CD4-positive, alpha-beta T cell treated with Interleukin-6 at 100 ng/mL for 8 hours (primary cell): ENCODE results near the gene HOXB4.

Experiments
- DNase-seq: peaks from one replicate; pipeline ENCODE4 v3.0.0-alpha.2; 2020; ENCODE audit warnings: mixed read lengths, low spot score

Gene HOXB4

DNA sequence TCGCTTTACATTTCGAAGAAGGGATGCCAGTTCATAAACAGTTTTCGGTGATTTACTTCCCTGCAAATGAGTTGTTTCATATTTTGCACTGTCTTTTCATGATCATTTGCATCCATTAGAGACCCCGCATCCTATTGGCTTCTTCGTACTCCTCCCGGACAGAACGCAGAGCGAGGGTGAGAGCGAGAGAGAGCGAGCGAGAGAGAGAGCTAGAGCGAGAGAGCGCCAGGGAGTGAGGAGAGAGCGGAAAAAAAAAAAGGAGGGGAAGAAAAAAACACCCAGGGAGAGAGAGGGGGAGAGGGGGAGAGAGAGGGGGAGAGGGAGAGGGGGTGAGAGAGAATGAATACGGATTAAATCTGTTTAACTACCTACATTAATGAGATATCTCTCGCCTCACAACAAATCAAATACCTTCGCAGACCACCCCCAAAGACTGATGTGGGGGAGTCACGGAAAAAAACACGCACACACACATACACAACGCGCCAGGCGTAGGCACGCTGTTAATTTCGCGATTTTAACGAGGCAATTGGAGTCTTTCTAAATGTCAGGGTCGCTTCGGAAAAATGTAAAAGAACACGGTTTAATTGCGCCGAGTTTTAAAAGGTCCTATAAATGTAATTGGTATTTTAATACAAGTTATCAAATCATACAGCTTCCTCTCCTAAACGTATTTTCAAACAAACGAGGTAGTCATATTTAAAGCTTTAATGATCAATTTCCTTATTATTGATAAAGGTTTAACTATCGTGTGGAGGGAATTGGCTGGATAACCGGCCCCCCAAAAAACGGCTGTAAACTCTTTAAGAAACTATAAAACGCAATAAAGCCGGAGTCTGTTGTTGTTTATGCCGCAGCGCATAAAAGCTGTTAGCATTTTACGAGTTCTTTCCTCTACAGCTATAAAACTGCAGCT is 37.2 kb upstream of the HOXB4 start, which contains the start of gene HOXB8:
HOXB8 (minus strand) TSS at position 246 of the 916 bp plus-strand sequence. CDS start 588 bp downstream, outside the sequence.
- no peak for DNase-seq

DNA sequence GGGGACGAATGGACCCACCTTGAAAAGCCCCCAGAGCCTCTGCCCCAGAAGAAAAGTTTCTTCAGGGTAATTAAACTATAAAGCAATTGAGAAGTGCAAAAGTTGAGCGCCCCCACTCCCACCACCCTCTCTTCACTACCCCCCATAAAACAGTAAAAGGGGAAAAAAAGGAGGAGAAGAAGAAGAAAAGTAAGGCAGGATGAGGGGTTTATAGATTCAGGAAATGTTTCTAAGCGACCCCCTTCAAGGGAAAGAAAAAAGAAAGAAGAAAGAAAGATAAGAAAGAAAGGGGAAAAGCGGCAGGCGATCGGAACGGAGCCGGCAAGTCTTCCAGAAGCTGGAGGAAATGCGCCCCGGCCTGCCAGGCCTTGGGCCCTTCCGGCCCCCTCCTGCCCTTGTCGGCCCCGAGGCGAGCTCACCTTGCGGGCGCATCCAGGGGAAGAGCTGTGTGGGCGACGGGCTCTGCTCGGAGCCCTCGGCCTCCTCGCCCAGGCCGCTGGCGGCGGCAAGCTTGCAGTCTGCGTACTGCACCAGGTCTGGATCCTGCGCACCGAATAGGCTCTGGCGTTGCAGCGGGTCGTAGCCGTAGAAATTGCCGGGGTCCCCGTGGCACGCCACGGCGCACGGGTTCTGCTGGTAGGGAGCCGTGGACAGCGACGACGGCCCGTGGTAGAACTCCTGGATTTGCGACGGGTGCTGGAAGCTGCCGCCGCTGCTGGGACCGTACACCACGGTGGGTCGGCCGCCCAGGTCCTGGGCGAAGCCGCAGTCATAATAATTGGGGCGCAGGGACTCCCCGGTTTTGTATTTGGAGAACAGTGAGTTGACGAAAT is 35.9 kb upstream of the HOXB4 start:
- no peak for DNase-seq

DNA sequence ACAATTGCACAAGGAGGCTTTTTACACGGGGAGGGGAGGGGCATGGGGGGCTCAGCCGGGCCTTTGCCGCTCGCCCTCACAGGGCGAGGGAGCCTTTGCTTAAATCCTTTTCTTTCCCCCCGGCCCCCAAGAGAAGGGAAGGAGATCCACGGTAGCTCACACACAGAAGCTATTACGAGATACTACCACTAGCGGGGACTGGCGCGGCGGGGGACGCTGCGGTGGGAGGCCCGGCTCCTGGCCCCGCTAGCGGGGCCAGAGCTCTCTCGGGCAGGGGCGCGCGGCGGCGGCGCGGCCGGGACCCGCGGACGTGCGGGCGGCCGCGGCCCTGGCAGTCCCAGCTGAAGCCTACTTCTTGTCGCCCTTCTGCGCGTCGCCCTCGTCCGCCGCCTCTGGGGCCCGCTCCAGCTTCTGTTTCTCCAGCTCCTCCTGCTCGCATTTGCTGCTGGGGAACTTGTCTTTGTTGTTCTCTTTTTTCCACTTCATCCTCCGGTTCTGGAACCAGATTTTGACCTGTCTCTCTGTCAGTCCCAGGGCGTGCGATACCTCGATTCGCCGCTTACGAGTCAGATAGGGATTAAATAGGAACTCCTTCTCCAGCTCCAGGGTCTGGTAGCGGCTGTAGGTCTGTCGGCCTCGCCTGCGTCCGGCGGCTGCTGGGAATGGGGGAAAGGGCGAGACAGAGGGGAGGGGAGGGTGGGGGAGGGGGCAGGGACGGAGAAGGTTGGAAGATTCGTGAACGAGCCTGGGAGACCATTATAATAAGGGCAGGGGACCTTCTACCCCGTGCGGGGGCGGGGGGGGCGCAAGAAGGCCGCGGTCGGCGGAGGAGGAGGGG is 34.9 kb upstream of the HOXB4 start:
- DNase-seq: peak; percentile 38

DNA sequence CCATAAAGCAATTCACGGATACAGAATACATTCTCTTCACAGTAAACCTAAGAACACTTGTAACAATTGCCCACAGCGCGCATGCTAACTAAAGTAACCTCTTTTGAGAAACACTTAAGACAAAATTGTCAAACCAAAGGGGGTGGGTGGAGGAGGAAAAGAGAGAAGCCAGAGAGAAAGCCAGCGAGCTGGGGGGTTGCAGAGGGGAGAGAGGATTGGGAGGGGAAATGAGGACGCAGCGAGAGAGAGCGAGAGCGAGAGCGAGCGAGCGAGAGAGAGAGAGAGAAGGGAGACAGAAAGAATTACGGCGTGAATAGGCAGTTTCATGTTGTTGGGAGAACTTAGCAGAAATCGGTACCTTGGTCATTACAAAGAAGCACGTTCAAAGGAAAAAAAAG is 34.3 kb upstream of the HOXB4 start:
- DNase-seq: no peak

DNA sequence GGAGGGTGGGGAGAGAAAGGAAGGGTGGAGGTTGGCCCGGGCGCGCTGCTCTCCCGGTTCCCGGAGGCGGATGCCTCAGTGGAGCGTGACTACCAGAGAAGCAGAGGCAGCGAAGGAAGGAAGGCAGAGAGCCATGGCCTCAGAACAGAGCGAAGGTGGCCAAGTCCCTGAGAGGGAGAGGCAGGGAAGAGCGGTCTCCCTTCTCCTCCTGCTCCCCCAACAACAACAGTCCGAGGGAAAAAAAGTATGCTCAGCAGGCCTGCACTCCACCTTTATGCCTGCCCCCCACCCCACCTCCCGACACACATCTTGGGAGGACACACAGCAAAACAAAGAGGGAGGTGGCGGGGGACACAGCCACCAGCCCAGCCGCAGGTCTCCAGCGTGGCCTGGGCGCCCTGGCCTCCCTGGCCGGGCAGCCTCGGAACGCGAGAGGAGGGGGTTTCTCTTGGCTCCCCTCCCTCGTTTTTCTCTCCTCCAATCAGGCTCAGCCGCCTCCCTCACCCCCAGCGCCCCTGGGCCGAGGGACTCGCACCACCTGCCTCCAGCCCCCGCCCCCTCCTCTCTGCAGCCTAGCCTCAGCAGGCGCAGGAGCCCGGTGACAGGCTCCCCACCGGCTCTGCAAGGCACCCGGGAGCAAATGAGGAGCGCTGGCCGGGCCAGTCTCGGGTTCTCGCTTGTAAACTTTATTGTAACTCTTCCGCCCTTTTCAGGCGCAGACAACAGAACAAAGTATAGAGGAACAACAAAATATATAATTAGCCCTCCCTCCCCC is 33.7 kb upstream of the HOXB4 start:
- no peak for DNase-seq

DNA sequence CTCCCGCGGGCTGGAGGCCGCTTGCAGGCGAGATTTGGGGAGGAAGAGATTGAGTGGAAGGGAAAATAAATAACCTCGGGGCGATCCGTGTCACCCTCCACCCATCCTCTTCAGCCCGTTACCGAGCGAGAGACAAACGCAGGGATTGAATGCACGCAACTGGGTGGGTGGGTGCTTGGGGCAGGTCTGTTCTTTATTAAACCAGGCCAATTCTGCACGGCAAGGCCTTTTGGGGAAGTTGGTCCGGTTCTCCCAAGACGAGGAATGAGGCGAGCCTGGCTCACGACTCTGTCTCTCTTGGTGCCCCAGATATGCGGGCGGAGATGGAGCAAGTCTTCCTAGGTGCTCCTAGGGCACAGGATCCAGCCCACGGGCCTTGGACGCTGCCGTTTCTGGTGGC is 33.1 kb upstream of the HOXB4 start:
- DNase-seq: no peak

DNA sequence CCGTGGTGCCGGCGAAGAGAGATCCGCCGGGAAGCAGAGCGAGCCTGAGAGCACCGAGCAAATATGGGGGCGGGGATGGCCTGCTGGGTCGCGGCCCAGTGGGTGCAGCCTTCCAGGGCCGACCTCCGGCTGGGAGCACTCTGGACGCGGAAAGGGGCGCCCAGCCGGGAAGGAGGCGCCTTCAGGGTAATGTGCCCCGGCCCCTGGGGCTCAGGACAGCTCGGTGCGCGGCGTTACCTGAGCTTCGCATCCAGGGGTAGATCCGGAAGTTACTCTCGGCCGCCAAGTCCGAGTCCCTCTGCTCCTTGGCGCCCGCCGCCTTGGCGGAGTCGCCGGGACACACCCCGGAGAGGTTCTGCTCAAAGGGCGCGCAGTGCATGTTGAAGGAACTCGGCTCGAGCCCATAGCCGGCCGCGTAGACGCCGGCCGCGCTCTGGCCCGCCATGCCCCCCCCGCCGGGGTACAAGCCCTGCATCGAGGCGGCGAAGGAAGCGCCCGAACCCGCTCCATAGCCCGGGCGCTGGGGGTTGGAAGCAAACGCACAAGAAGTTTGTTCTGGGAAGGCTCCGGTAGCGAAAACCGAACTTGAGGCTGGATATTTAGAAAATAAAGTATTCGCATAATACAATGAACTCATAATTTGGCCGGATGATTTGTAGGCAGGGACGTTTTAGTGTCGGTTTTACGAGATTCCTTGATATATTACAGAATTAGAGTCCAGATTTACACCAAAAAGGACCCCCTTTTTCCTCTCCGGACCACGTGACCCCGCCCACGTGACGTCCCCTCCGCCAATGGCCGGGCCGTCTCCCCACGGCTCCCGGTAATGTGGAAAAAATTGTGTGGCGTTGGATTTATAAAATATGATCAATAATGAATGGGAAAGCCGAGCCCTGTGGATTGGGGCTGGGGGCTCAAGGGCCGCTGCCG is 32.4 kb upstream of the HOXB4 start, which contains the start of gene HOXB7:
HOXB7 (minus strand) TSS at position 736 of the 930 bp plus-strand sequence; CDS start at position 637, 99 bp downstream.
- DNase-seq: peak; percentile 32

DNA sequence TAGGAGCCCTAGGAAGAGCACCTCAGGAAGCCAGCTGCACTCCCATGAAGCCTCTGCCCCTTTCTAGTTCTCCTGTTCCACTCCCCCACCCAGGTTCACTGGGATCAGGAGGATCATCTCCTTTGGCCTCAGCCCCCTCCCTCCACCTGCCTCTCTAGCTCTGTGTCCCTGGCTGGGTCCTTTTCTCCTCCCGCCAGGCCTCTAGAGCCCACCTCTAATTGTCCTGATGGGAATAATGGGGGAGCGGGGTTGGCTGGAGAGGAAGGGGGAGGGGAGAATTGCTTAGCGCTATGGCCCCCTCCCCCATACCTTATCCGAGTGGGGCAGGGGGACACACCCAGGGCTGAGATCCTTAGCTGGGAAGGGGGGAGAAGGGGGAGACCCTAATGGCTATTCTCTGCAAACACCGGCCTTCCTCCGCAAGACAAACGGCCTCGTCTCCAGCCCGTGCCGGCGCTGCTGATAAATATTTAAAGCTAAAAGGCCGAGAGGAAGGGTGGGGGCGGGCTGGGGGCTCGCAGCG is 31.7 kb upstream of the HOXB4 start:
- DNase-seq: no peak

DNA sequence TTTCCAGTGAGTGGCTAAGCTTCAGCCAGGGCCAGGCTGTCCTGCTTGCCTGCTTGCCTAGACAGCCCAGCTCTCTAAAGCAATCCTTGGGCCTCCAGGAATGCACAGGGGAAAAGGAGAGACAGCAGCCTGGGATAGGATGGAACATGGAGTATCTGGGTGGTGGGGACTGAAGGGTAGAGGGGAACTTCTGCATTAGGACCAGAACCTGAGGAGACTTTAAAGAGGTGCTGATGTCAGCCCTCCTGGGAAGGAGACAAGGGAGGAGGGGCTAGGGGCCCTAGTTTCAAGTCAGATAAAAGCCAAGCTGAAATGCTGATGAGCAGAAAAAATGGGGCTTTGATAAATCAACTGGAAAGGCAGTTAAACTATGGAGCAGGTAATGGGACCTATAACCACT is 30.9 kb upstream of the HOXB4 start:
- no peak for DNase-seq

DNA sequence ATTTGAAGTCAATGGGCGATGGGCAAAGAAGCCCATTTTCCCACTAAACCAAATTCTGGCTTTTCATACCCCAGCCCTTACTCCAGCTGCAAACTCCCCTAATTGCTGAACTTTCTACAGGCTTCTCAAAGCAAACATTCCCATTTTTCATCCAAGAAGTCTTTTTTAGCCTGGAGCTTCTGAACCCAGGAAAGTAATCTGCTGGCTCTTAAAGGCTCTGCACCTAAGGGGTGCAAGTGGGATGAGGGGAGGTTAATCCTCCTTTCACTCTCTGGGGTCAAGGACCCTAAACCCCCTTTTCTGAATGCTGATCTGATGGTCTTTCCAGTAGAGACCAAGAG is 30.3 kb upstream of the HOXB4 start:
- DNase-seq: no peak

DNA sequence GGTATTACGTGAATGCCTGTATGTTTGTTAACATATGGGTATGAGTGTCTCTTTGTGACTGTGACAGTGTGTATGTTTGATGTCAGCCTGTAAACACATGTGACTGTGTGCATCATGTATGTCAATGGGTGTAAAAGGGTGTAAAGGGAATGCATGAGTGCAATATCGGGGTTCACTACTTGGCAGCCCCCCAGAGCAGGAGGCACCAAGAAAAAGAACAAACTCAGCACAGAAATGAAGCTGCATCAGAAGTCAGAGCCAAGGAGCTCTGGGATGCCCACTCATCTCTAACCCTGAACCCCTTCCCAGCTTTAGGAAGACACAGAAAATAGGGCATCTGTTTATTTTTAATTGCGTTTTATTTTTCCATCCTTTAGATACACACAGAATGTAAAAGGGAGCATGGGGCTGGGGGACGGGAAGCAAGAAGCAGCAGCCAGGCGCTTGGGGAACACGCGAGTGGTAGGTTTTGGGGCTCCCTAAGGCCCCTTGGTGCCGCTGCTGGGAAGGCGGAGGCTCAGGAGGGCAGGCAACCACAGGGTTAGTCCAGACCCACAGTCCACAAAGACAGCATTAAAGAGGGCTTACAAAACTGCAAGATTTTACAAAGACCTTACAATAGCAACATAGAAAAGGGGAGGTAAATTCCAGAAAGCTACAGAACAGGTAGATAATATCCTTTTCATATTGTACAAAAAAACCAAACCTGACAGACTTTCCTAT is 28.9 kb upstream of the HOXB4 start:
- no peak for DNase-seq

DNA sequence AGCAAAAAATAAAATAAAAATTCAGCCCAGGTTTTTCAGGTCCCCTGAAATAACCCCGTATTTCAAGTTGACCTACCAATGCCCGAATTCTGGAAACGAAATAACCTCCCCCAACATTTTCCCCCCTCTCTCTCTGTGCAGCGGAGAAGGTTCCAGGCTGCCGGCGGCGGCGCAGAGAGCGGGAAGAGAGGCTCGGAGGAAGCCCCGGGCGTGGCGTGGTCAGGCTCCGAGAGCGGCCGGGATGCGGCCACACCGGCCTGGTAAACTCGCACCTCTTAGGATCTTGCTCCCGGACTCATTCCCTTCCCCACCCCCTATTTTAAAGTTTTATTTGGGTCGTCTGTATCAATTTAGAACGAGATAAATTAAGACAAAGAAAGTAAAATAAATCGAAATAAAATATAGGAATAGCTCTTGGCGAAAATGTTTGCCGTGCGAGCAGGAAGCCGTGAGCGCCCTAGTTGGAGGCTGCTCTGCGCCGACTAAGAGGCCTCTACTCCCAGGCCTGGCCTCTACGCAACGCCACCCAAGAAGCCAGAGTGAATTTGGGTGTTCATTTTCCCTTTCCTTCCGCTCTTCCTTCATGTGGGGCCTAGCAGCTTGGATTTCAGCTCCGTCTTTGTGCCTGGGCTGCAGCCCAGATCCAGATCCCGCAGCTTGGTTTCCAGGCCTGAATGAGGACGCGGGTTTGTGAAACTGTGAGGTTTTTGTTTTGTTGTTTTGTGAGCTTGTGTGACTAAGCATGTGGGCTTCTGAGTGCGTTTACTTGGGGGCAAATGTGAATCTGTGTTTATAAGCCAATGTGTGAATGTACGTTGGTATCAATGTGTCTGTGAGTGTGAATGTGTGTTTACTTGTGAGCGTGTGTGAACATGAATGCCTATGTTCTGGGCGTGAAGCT is 28.1 kb upstream of the HOXB4 start:
- no peak for DNase-seq

DNA sequence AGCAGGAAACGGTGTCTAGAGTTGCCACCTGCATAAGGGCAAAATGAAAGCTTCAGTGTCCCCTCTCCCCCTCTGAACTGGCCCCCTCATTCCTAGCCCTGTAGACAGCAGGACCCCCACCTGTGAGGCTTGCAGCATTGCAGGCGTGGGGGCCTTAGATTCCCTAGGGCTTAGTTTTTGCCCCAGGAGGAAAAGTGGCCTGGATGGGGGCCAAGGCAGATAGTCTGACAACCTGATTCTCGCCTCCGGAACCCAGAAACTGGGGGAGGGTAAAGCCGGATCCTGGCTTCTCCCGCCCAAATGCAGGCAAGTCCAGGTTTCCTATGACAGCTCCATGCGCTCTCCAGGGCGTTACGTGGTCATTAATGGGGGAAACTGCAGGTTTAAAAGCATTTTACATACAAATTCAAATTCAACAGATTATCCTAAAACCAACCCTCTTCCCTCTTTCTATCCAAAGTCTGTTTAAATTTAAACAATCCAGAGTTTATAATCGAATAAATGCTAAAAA is 27.3 kb upstream of the HOXB4 start:
- DNase-seq: no peak

DNA sequence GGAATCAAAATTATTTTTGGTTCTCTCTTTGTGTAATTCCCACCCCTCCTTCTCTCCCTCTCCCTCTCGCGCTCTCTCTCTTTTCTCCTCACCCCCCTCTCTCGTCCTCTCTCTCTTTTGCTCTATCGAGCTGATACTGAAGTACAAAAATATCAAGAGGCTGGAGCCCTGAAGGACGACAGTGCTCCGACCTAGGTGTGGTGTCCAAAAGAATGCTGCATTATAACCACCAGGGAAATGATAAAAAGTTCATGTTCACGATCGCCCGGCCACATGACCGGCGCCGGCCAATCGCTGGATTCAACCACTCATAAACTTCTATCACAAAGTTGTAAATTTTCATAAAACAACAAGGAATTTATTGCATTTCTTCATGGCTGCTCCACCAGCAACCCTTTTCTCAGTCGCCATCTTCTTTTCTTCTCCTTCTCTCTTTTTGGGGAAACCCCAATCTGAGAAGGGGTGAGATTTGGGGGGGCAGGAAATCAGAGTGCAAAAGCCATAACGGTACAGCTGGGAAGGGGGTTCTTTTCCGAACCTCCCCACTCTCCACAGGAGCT is 26.7 kb upstream of the HOXB4 start, which contains the start of gene HOXB6:
HOXB6 (minus strand) TSS at position 217 of the 560 bp plus-strand sequence. CDS start 6,836 bp downstream, outside the sequence.
- no peak for DNase-seq

DNA sequence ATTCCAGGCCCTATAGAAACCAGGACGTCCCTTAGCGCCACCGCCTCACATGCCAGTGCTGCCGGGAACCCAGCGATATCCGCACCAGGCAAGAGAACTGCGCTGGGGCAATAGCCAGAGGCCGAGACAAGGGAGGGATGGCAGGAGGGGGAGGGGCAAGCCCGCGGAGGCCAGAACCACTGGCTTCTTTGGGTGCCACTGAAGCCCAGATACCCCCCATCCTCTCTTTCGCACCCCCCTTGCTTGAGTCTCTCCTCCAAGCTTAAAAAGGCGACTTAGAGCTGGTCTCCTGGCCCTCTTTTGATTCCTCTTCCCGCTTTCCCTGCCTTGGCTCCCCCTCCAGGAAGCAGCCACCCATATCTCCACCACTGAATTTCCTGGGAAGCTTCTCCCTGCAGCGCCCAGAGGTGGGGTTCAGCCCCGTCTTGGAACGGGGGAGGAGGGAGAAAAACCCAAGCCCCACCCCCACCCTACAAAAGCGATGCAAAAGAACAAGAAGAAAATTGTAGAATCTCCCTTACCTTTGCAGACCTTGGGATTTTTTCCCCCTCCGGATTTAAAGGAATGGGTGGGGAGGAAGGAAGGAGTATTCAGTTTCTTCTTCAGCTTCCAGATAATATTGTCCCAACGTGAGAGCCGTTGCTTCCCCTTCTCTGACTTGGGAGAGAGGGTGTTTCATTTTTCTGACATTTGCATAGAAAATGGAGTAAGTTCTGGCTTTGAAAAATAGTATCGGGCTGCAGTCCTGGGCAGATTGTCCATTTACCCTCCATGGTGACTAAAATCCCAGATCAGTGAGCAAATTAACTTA is 26.0 kb upstream of the HOXB4 start:
- DNase-seq: no peak
